ENCODE measurements around the gene MESP2.

MESP2 gene

DNA sequence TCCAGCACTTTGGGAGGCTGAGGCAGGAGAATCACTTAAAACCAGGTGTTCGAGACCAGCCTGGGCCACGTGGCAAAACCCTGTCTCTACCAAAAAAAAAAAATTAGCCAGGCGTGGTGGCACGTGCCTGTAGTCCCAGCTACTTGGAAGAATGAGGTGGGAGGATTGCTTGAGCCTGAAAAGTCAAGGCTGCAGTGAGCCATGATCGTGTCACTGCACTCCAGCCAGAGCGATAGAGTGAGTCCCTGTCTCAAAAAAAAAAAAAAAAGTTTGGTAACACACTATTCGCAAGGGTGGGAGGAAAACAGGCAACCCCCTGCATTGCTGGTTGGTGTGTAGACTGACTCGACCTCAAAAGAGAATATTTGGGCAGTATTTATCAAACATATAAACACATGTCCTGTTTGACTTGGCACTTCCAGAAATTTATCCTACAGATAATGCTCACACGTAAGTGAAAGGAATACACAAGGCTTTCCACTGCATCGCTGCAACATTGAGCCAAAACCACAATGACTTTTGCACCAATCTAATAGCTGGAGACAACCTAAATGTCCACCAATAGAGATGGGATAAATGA lies 41.7 kb downstream of the MESP2 start:
- no peak for DNase-seq (ENCODE audit: low spot score)

DNA sequence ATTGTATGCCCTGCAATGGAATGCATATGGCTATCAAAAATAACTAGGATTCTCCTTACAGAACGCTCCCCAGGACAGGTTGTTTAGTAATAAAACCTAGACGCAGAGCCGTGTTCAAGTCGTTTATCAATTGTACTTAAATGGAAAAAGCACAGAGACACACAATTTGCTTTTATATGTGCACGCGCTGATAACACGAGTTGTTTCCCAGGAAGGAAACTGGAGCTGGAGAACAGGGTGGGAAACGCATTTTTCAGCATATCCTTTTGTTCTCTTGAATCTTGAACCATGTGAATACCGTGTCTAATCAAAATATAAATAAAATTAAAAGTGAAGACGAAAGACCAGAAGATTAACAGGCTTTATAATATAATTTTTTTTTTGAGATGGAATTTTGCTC lies 42.2 kb downstream of the MESP2 start:
- no peak for DNase-seq (ENCODE audit: low spot score)

DNA sequence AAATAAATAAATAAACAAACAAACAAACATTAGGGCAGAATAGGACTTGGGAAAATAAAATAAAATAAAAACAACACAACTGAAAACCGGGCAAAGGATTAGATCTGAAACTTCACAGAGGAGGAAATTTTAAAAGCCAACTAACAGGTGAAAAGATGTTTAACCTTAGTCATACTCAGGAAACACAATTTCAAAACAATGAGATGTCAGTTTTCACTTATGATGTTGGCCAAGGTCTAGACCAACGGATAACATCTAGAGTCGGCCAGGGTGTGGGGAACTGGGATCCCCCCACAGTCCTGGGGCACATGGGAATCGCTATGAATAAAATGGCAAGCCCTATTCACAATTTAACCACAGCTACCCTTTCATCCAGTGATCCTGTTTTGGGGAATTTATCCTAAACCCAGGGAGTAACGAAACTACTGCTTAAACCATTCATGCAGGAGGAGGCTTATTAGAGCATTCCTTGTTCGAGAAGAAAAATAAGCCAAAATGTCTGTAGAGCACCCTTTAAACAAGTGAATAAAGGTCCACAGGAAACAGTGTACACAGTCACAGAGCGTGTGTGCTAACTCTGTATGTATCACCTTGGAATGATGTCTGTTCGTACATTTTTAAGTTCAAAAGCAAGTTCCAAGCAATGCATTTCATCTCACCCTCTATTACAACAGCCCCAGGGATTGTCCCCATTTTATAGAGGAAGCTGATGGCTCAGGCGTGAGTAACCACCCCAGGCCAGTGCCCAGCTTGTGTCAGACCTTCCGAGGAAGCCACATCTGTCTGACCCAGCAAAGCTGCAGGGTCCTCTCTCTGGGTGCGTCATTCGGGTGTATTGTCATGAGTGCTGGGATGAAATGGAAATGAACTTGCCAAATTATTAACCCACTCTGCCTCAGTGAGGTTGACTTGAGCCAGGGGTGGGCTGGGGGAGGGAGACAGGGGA lies 44.8 kb downstream of the MESP2 start:
- no peak for DNase-seq (ENCODE audit: low spot score)

DNA sequence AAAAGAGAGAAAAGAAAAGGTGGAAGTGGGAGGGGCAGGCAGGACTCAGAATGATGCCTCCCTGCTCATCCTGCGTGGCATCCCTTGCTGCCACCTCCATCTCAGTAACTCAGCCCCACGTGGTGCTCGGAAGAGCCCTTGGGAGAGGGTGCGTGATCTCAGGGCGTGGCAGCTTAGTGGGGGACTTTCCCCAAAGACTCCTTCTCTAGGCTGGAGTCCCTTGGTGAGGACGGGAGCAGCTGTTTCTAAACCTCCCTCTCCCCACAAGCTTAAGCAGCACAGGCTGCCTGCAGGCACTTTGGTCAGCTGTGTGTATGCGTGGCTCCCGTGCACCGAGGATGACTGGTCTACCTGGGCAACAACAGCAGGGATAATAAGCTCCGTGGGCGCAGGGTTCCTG lies 45.9 kb downstream of the MESP2 start:
- DNase-seq (ENCODE audit: low spot score), result no peak

DNA sequence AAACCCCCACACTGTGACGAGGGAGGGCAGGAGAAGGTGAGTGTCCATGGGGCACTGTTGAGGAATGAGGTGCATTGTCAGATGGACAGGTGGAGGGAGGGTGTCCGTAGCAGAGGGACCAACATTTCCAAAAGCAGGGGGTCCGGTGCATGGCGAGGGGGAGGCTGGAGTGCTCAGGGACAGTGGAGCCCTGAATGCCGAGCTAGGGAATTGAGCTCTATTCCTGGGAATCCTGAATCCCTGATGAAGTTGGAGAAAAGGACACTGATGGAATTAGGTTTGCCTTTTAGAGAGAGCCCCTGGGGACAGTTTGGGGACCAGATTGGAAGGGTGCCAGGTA lies 46.4 kb downstream of the MESP2 start:
- DNase-seq (ENCODE audit: low spot score), result no peak

DNA sequence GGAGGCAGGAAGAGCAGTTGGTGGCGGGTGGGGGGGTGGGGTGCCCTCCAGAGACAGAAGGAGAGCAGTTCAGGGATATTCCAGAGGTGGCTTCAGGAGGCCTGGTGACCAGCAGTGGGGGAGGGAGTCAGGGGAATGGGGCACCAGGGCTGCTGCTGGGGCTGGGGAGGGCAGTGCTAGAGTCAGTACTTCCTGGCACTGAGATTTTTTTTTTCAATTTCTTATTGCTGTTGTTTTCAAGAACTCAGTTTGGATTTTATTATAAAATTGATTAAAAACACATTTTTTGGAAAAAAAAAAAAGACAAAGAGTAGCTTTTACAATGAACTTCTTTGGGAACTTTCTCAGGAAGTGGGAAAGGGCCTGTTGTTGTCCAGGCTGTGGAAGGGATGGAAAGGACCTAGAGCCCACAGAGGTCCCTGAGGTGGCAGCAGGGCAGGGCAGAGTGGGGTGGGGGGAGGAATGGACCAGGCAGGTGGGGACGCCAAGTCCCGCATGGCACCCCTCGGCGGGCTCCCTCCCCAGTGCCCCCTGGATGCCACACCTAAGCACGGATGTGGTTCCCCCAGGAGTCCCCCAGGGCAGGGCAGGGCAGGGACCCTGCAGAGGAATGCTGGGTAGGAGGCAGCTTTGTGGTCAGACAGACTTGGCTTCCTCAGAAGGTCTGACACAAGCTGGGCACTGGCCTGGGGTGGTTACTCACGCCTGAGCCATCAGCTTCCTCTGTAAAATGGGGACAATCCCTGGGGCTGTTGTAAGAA lies 47.0 kb downstream of the MESP2 start:
- no peak for DNase-seq (ENCODE audit: low spot score)

DNA sequence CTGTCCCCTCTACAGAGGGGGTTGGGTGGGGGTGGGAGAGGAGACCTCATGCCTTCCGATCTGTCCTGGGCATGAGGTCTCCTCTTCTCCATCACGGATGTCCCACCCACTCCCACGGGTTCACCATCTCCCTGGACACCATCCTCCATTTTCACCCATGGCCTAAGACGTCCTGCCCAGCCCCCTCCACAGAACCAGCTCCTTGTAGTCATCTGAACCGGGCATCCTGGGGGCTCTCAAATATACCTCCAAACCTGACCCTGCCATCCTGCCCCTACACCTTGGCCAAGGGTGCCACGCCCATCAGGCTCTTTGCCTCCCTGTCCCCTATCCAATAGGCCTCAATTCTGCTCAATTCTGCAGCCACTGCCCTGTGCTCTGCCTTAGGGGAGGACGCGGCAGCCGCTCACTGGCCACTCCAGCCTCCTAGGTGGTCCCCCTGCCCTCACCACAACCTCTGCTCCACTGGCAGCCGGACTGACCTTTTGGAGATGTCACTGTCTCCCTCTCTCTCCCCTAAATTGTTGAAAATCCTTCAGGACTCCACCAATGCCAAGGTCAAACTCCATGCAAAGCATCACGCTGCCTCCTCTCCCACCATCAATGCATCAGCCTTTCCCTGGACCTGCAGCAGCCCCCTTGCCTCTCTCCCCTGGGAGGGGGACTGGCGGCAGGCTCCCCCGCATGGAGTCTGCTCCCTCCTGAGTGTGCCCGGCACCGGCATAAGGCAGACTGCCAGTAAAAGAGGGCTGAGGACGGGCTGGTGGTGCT lies 47.9 kb downstream of the MESP2 start:
- DNase-seq (ENCODE audit: low spot score), result no peak

DNA sequence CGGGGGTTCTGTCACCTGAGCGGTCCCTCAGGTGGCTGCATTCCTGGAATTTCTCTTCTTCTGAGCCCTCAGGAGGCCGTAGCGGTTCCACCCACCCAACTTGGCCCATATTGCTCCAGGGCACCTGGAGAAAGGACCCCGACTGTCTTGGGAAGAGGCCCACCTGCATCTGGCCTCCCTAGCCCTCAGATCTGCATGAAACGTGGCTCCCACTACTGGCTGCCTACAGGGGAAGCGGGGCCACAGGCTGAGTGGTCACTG lies 48.4 kb downstream of the MESP2 start:
- no peak for DNase-seq (ENCODE audit: low spot score)

DNA sequence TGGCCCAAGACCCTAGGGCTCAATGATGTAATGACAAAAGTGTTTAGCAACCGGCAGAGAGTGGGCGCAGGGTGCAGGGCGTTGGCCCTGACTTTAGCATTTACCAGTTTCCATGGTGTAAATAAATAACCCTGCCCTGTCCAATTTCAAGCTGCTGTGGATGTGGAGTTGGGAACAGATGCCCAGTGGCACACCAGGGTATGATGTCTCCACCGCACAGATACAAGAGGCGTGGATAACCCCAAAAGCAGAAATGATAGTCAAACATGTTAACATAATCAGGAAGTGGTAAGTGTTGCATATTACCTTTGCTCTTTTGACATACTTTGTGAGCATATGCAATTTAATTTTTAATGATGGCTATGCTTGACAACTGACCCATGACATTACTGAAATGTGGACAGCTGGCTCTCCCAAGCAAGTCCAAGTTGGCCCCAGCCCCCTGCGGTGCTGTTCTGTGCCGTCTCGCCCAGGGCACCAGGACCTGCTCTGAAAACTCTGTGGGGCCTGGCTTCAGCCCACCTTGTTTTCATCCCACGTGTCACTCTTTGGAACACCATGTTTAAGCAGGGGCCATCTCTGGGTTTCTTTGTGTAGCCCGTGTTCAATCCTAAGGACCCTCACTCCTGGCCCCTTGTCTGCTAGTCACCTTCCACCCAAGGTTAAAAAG lies 49.3 kb downstream of the MESP2 start:
- peak; percentile 6 for DNase-seq (ENCODE audit: low spot score)

DNA sequence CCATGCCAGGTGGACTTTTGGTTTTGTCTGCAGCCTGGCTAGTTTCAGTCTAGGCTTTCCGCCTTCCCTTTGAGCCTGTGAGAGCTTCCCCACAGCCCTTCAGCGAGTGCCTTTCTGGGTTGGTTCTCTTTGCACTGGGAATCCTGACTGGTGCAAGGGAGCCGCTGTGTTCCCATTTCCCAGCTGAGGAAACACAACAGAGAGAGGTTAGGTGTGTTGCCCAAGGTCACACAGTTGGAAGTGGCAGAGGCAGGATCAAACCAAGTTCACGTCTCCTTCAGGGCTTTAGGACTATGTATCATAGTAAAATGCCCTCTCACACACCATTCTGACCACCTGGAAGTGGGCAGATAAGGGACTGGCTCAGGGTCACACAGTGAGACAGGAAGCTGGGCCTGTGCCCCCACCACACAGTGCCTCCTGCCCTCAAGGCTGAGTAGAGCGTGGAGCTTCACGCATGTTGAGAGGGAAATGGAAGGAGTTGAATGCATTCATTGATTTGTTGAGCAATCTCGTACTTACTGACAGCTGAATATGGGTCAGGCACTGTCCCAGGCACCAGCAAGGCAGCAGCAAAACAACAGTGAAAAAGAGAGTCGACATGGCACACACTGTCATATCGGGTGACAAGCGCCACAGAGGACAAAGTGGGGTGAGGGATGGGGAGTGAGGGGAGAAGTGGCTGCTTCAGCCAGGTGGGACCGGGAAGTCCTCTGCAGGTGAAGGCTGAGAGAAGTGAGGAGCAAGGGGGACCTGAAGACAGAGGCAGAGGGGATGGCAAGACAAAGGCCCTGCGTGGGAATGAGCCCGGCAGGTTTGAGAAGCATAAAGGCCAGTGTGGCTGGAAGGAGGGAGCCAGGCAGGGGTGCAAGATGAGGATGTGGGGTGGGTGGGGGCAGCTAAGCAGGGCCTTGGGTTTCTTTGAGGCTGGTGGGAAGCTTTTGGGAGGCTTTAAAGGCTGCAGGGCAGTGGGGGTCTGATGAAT lies 50.8 kb downstream of the MESP2 start:
- DNase-seq (ENCODE audit: low spot score), result peak; percentile 8

DNA sequence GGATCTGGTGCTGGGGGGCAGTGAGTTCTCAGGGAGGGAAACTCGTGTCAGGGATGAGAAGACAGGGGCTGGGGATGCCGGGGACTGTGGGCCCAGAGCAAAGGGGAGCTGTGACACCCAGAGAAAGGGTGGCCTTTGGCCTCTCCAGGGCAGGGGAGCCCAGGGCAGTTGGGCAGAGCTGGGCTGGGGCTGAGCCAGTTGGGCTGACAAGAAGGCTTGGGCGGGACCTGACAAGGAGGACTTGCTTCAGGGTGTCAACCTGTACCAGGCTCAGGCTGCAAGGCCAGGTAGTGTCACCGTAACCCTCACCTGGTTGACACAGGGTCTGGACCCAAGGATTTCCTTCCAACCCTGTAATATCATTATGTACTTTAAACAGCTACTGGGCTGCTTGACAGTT lies 51.7 kb downstream of the MESP2 start:
- DNase-seq (ENCODE audit: low spot score), result no peak
